Measurements from ENCODE around the gene MS4A12. TPM values are rescaled to one million over a fixed set of nuclear protein-coding genes. Genes with fewer than 3 reads are reported as not detected.
A peak's percentile ranks its signal among the peaks of the same experiment; 100 is the strongest.
"Not testable (repeated sequence)": the region's sequence is repeated elsewhere in the genome, so short reads cannot be mapped to it uniquely, and the experiment has no call there.

The MS4A12 gene
- total RNA-seq, 6 donors from 2014 or later = not detected

DNA sequence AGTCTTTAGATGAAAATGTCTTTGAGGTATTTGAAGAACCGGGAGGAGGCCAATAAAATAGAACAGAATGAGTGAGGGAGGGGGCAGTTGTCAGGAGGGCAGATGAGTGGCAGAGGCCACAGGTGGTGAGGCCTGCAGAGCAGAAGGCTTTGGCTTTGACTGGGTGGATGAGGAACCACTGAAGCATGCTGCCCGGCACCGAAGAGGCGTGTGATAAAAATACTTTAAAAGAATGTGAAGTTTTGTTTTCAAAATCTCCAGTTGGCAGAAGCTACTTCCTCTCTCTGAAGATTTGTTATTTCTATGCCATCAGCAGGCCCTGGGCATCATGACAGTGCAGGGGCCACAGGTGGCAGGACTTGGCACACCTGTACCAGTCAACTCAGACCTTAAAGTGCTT is 6.3 kb downstream of the MS4A12 start:
- Histone ChIP-seq H3K27ac (no peak overlapping the region), H3K36me3 (no peaks in the 10 kb centered on the region), H3K27me3 (no peaks in the 10 kb centered on the region), H3K9me3 (no peaks in the 10 kb centered on the region), H3K4me1 (no peaks in the 10 kb centered on the region), H3K4me3 (no peak overlapping the region)
- no peak for TF ChIP-seq EP300 (IDR thresholded peaks at IDR 0.05)
- TF ChIP-seq, protein P1, sequence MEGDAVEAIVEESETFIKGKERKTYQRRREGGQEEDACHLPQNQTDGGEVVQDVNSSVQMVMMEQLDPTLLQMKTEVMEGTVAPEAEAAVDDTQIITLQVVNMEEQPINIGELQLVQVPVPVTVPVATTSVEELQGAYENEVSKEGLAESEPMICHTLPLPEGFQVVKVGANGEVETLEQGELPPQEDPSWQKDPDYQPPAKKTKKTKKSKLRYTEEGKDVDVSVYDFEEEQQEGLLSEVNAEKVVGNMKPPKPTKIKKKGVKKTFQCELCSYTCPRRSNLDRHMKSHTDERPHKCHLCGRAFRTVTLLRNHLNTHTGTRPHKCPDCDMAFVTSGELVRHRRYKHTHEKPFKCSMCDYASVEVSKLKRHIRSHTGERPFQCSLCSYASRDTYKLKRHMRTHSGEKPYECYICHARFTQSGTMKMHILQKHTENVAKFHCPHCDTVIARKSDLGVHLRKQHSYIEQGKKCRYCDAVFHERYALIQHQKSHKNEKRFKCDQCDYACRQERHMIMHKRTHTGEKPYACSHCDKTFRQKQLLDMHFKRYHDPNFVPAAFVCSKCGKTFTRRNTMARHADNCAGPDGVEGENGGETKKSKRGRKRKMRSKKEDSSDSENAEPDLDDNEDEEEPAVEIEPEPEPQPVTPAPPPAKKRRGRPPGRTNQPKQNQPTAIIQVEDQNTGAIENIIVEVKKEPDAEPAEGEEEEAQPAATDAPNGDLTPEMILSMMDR (IDR thresholded peaks at IDR 0.05) = no peak
- TF ChIP-seq POLR2AphosphoS5 (IDR thresholded peaks at IDR 0.05) = no peak
- no peak for TF ChIP-seq POLR2A (IDR thresholded peaks at IDR 0.05)
- WGBS, 2 donors = 46 to 50% methylated on average over 4 of the region's 4 CpGs
- peak in 1 of 2 donors; percentile 31 for ATAC-seq (ENCODE audit: low FRiP score in 2 of 2)
- DNase-seq = peak in 1 of 2 donors; percentile 22

- no peaks in the 10 kb centered on the region for H3K27me3 ChIP-seq
- H3K4me3 ChIP-seq = no peak overlapping the region
- DNase-seq (no peak), ATAC-seq (ENCODE audit: low FRiP score in 2 of 2) (no peak)
- WGBS, 2 donors = 71 to 77% methylated on average over 3 of the region's 3 CpGs
- no peaks in the 10 kb centered on the region for H3K9me3 ChIP-seq
- no peaks in the 10 kb centered on the region for H3K4me1 ChIP-seq
- H3K36me3 ChIP-seq = no peaks in the 10 kb centered on the region
- H3K27ac ChIP-seq = no peak overlapping the region
- TF ChIP-seq POLR2AphosphoS5 (IDR thresholded peaks at IDR 0.05) (no peak), POLR2A (IDR thresholded peaks at IDR 0.05) (no peak), EP300 (IDR thresholded peaks at IDR 0.05) (no peak)
- TF ChIP-seq, protein P1 (IDR thresholded peaks at IDR 0.05) = no peak
Measured at GRCh38 chr11:60500276-60500910, 7.8 kb downstream of the MS4A12 start.

- H3K9me3 ChIP-seq = no peaks in the 10 kb centered on the region
- WGBS, 2 donors = 67 to 68% methylated on average over 3 of the region's 3 CpGs
- DNase-seq = no peak
- no peak overlapping the region for H3K27ac ChIP-seq
- no peak for ATAC-seq (ENCODE audit: low FRiP score in 2 of 2)
- TF ChIP-seq EP300 (IDR thresholded peaks at IDR 0.05) = no peak
- no peak for TF ChIP-seq POLR2A (IDR thresholded peaks at IDR 0.05)
- H3K4me1 ChIP-seq = no peaks in the 10 kb centered on the region
- no peaks in the 10 kb centered on the region for H3K36me3 ChIP-seq
- H3K4me3 ChIP-seq = no peak overlapping the region
- H3K27me3 ChIP-seq = no peaks in the 10 kb centered on the region
Measured at GRCh38 chr11:60502221-60502775, 9.7 kb downstream of the MS4A12 start.

DNA sequence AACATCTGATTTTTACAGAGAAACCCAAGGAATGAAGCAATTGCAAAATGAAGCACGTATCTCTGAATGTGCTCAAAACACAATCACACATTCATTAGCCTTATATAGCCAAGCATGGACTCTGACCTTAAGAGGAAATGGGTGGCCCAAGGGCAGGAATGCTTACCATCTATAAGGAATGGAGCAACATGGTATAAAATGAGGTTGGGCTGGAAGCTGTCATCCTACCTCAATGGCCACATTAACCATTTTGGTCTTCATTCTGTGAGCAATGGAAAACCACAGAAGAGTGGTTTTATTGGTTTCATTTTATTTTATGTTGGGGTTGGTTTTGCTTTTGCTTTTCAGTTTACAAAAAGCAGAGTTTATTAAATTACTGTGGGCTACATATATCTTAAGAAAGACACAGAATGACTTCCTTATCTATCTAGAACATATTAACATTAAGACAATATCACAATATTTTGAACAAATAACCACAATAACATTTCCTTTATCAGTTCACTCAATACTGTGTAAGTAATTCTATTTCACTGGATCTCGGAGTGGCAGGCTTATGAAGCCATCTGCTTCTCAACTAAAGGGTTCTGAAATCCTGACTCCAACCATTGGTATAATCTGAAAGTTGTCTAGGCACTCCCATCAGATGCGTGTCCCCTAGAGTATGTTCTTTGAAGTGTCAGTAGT is 11.8 kb downstream of the MS4A12 start:
- no peaks in the 10 kb centered on the region for H3K27me3 ChIP-seq
- H3K27ac ChIP-seq = no peak overlapping the region
- no peaks in the 10 kb centered on the region for H3K4me1 ChIP-seq
- no peak for ATAC-seq (ENCODE audit: low FRiP score in 2 of 2)
- no peak for DNase-seq
- no peaks in the 10 kb centered on the region for H3K36me3 ChIP-seq
- TF ChIP-seq, protein P1 (IDR thresholded peaks at IDR 0.05) = no peak
- no peak for TF ChIP-seq POLR2A (IDR thresholded peaks at IDR 0.05)
- TF ChIP-seq POLR2AphosphoS5 (IDR thresholded peaks at IDR 0.05) = no peak
- no peak for TF ChIP-seq EP300 (IDR thresholded peaks at IDR 0.05)
- H3K4me3 ChIP-seq = no peak overlapping the region
- 76 to 77% methylated on average over 3 of the region's 3 CpGs for WGBS, 2 donors
- H3K9me3 ChIP-seq = no peaks in the 10 kb centered on the region

DNA sequence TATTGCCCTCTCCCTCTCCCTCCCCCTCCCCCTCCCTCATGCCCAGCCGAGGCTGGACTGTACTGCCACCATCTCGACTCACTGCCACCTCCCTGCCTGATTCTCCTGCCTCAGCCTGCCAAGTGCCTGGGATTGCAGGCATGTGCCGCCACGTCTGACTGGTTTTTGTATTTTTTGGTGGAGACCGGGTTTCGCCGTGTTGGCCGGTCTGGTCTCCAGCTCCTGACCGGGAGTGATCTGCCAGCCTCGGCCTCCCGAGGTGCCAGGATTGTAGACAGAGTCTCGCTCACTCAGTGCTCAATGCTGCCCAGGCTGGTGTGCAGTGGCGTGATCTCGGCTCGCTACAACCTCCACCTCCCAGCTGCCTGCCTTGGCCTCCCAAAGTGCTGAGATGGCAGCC is 17.0 kb downstream of the MS4A12 start:
- H3K4me3 ChIP-seq; H3K27ac ChIP-seq; H3K36me3 ChIP-seq; ATAC-seq (ENCODE audit: low FRiP score in 2 of 2); H3K27me3 ChIP-seq; H3K9me3 ChIP-seq; H3K4me1 ChIP-seq: not testable (repeated sequence)
- WGBS, 2 donors = 77 to 79% methylated on average over 8 to 15 of the region's 15 CpGs
- DNase-seq = peak in 1 of 2 donors; percentile 18

DNA sequence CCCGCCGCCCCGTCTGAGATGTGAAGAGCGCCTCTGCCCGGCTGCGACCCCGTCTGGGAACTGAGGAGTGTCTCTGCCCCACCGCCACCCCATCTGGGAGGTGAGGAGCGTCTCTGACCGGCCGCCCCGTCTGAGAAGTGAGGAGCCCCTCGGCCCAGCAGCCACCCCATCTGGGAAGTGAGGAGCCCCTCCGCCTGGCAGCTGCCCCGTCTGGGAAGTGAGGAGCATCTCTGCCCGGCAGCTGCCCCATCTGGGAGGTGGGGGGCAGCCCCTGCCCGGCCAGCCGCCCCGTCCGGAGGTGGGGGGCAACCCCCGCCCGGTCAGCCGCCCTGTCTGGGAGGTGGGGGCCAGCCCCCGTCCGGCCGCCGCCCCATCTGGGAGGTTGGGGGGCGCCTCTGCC is 17.6 kb downstream of the MS4A12 start:
- H3K27me3 ChIP-seq; H3K36me3 ChIP-seq; H3K9me3 ChIP-seq; H3K4me1 ChIP-seq; H3K4me3 ChIP-seq; H3K27ac ChIP-seq; ATAC-seq (ENCODE audit: low FRiP score in 2 of 2): not testable (repeated sequence)
- WGBS, 2 donors = 100% methylated on average over 2 of the region's 28 CpGs; no CpG with 5 or more reads in 1 of the 2 donors
- peak in 1 of 2 donors; percentile 61 for DNase-seq

Data from upper lobe of left lung (tissue), 6 donors.